DOHH2 (cell line): ENCODE data around the gene AGTPBP1.

ENCODE experiments used
- CTCF ChIP-seq: fragments of 200-600 bp; sonication (generic); IDR thresholded peaks from one replicate; pipeline ENCODE4 v1.5.1; 2014; ENCODE audit warnings: antibody characterized with exemption, mild to moderate bottlenecking, low read depth, low read length; ENCODE audit not compliant: poor library complexity, severe bottlenecking
- EZH2phosphoT487 ChIP-seq: fragments of 200-600 bp; sonication (generic); IDR thresholded peaks from 2 replicates; pipeline ENCODE4 v1.6.1; 2017; ENCODE audit warnings: borderline replicate concordance, mild to moderate bottlenecking, antibody characterized with exemption, low read length, moderate library complexity, mixed read lengths

GRCh38 chr9:85575868-85576267 lies 165.9 kb downstream of the AGTPBP1 start:
- TF ChIP-seq CTCF (no peak), EZH2phosphoT487 (no peak)
